Astrocyte (in vitro differentiated cells and primary cell): ENCODE data around the gene UNC5A.

Source experiments
- EZH2 ChIP-seq: IDR thresholded peaks from 2 replicates; pipeline ENCODE4 v1.6.1; 2012; ENCODE audit warnings: mild to moderate bottlenecking, low read length, inconsistent platforms; ENCODE audit not compliant: insufficient read depth
- TF ChIP-seq, protein P1 (sequence below): IDR thresholded peaks from 2 replicates; pipeline ENCODE4 v1.5.1; 2011; ENCODE audit warnings: low read depth, mild to moderate bottlenecking, inconsistent platforms, low read length, moderate library complexity; ENCODE audit not compliant: insufficient read depth

GRCh38 chr5:176912115-176912514 lies 101.8 kb downstream of the UNC5A start:
- TF ChIP-seq, protein P1, sequence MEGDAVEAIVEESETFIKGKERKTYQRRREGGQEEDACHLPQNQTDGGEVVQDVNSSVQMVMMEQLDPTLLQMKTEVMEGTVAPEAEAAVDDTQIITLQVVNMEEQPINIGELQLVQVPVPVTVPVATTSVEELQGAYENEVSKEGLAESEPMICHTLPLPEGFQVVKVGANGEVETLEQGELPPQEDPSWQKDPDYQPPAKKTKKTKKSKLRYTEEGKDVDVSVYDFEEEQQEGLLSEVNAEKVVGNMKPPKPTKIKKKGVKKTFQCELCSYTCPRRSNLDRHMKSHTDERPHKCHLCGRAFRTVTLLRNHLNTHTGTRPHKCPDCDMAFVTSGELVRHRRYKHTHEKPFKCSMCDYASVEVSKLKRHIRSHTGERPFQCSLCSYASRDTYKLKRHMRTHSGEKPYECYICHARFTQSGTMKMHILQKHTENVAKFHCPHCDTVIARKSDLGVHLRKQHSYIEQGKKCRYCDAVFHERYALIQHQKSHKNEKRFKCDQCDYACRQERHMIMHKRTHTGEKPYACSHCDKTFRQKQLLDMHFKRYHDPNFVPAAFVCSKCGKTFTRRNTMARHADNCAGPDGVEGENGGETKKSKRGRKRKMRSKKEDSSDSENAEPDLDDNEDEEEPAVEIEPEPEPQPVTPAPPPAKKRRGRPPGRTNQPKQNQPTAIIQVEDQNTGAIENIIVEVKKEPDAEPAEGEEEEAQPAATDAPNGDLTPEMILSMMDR = no peak
- no peak for TF ChIP-seq EZH2
